Activated T-cell treated with anti-CD3 and anti-CD28 coated beads, Interleukin-2, amount 50 U/mL, for 1 hour (primary cell): ENCODE measurements around the gene HSPA4L.
A peak's percentile ranks its signal among the peaks of the same experiment; 100 is the strongest.

Experiments used
- DNase-seq: peaks from one replicate; pipeline ENCODE4 v3.0.0-alpha.2; 2020

The HSPA4L gene

DNA sequence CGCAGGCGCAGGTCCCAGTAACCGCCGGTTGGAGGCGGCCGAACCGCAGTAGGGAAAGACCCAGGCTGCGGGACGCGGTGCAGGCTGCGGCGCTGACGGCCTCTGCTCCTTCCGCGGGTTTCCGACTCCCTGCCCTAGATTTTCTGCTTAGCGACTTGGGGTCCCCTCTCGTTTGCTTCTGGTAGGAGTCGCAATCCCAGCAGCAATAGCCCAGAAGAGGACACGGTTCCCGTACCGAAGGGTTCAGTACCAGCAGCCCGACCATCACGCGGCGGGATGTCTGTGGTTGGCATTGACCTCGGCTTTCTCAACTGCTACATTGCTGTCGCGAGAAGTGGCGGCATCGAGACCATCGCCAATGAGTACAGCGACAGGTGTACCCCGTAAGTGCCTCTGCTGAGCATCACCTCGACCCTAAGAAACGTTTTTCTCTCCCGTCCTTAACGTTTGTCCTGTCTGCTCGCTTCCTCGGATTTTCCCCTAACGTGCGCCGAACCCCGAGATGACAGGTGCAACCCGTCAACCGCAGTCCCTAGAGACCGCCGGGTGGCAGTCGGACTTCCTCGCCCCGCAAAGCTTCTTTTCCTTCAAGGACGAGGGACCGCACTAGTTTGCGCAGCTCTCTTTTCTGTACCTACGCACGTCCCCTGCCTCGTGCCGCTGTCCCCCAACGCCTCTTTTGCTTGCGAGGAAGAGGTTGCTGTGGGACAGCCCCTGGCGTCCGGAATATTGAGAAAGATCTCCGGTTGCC lies at the start of gene HSPA4L:
Gene HSPA4L (plus strand): TSS at position 48 of the 751 bp plus-strand sequence. CDS start 229 bp downstream, at position 277.
- DNase-seq = peak; percentile 39

DNA sequence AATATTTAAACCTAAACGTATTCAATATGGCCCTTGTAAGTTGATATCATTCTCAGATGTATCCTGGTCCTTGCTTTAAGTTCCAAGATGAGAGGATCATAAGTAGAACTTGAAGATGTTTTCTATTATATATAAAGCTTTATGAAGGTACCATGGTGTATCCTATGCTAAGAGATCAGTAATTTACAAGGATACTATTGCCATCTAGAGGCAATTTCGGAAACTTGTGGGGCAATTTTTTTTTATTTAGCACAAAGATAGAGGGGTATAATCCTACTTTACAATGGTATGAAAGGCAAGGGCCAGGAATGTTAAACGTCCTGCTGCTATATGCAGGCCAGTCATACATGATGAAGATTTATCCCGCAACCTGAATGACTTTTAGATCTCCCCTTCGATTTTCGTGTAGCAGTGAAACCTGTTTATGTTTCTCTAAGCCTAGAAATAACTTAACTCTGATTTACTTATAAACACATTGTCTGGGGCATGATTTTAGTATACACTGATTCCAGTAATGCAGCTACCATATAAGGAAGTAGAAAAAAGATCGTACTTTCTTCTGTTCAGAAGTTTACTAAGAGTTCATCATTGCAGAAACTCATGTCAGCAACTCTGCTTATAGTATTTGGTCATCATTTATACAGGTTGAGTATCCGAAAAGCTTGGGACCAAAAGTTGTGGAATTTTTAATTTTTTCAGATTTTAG lies 49.3 kb upstream of the HSPA4L start:
- DNase-seq = no peak

DNA sequence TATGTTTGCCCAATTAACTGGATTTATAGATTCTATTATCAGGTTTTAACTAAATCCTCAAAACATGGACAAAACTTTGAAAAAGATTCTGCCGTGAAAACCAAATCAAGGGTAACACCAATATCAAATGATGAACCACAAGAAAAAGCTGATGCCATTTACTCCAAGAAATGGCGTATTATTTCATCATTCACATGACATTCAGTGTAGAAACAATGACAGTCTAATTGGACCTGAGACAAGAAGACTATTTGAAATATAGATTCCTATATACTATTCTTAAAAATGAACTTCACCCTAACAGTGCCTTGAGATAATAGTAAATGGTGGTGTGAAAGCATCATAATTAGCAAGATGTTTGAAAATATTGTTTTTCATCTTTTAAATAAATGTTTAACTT lies 47.1 kb upstream of the HSPA4L start:
- no peak for DNase-seq

DNA sequence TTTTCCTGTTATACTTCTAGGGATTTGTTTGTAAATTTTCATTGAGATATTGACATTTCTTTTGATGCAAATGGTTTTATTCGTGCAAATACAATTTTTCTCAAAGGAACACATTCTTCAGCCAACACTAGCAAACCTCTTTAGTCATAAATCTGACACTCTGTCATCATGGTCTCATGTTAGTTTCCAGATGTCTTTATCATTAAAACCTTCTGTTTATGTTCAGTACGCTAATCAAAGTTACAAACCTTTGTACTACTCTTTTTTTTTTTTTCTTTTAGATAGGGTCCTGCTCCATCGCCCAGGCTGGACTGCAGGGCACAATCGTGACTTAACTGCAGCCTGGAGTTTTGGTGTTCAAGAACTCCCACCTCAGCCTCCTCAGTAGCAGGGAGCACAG lies 44.8 kb upstream of the HSPA4L start:
- DNase-seq = no peak

DNA sequence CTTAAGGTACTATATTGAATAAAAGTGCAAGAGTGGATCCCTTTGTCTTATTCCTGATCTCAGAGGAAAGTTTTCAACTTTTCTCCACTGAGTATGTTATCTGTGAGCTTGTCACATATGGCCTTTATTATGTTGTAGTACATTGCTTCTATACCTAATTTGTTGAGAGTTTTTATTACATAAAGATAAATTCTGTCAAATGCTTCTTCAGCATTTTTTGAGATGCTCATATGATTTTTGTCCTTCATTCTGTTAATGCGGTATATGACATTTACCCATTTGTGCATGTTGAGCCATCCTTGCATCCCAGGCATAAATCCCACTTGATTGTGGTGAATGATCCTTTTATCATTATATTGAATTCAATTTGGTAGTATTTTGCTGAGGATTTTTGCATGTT lies 40.9 kb upstream of the HSPA4L start:
- DNase-seq = no peak

DNA sequence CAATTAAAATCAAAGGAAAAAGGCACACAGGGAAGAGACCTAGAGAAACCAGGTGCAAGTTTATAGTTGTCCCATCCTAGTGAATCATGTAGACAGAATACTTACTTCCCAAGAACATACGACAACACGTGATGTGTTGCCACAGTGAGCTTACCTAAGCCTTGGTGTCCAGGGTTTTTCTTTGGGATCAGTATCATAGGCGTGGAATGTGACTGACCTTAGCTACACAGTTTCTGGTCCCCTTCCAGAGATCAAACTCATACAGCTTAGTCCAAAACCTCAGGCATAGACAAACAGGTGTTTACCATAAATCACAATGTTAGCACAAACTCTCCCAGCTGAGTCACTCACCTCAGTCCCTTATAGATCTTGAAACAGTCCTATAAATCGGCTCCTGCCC lies 34.2 kb upstream of the HSPA4L start:
- DNase-seq = no peak

DNA sequence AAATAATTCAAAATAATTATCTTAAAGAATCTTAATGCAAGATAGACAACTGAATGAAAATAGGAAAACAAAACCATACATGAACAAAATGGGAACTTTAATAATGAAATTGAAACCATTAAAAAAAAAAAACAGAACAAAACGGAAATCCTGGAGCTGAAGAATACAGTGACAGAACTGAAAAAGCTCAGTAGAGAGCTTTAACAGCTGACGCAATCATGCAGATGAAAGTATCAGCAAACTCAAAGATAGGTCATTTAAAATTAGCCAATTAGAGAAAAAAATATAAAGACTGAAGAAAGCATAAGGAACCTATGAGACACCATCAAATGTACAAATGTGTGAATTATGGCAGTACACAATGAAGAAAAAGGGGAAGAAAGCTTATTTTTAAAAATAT lies 33.2 kb upstream of the HSPA4L start:
- no peak for DNase-seq

DNA sequence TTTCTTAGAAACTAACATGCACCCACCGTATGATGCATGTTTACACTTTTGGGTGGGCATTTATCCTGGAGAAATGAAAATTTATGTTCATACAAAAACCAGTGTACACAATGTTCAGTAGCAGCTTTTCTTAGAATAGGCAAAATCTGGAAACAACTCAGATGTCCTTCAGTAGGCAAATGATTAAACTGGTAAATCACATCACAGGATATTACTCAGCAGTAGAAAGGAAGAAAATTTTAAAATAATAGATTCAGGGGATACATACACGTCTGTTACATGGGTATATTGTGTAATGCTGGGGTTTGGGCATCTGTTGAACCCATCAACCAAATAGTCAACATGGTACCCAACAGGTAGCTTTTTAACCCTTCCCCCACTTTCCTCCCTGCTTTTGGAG lies 25.2 kb upstream of the HSPA4L start:
- DNase-seq = no peak

DNA sequence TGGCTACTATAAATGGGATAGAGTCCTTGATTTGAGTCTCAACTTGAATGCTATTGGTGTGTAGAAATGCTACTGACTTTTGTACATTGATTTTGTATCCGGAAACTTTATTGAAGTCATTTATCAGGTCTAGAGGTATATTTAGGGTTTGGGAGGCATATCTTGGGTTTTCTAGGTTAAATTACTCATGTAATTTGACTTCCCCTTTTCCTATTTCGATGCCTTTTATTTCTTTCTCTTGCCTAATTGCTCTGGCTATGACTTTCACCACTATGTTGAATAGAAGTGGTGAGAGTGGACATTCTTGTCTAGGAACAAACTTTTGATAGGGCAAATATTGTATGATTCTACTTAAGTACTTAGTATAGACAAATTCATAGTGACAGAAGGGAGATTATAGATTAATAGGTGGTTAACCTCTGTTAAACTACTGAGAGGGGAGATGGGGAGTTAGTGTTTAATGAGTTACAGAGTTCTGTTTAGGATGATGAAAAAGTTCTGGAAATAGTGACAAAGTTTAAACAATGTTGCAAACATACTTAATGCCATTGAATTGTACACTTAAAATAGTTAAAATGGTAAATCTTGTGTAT lies 22.8 kb upstream of the HSPA4L start:
- DNase-seq = no peak

DNA sequence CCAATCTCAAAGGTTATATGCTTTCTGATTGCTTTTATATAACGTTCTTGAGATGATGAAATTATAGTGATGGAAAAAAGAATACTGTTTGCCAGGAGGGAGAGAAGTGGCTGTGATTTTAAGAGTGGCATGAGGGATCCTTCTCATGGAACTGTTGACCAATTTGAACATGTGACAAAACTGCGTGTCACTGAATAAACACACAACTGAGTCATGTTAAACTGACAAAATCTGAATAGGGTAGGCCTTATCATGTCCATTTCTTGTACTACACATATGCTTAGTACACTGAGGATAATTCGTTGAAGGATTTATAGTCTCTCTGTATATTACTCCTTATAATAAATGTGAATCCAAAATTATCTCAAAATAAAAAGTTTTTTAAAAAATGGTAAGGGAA lies 22.2 kb upstream of the HSPA4L start:
- no peak for DNase-seq

DNA sequence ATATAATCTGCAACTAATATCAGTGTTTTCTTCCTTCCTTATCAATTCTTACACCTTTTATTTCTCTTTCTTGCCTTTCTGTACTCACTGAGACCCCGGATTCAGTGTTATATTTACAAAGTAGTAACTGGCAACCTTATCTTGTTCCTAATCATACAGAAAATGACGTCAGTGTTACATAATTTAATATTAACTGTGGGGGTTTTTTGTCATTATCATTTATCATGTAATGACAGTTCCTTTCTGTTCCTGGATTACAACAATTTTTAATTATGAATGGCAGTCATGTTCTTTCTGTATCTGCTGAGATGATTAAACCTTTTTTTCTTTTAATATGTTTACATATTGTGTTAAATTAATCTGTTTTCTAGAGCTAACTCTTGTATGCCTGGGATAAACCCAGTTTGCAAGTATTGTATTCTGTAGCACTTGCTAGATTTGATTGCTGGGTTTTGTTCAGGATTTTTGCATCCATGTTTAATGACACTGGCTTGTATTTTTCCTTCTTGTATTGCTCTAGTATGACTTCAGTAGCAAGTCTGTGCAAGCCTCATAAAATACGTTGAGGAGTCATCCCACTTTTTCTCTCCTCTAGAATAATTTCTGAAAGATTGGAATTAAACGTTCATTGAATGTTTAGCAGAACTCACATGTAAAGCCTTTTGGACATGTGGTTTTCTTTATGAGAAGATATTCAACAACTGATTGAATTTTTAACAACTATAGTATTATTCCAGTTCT lies 10.4 kb upstream of the HSPA4L start:
- DNase-seq = no peak

DNA sequence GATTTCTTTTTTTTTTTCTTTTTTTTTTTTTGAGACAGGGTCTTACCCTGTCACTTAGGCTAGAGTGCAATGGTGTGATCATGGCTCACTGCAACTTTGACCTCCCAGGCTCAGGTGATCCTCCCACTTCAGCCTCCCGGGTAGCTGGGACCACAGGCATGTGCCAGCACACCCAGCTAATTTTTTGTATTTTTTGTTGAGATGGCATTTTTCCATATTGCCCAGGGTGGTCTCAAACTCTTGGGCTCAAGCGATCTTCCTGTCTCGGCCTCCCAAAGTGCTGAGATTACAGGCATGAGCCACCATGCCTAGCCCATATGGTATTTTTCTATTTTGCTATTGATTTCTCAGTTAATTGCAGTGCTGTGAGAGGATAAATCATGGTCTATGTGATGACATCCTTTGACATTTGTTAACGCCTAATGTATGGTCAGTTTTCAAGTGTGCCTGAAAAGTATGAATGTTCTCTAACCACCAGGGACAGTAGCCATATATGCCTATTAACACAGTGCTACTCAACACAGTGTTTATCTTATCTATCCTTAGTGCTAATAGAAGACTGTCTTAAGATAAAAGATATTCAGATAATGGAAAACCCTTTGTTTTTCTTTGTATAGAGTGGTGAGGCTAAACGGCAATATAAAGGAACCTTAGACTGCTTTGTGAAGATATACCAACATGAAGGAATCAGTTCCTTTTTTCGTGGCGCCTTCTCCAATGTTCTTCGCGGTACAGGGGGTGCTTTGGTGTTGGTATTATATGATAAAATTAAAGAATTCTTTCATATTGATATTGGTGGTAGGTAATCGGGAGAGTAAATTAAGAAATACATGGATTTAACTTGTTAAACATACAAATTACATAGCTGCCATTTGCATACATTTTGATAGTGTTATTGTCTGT lies 9.1 kb upstream of the HSPA4L start:
- no peak for DNase-seq

DNA sequence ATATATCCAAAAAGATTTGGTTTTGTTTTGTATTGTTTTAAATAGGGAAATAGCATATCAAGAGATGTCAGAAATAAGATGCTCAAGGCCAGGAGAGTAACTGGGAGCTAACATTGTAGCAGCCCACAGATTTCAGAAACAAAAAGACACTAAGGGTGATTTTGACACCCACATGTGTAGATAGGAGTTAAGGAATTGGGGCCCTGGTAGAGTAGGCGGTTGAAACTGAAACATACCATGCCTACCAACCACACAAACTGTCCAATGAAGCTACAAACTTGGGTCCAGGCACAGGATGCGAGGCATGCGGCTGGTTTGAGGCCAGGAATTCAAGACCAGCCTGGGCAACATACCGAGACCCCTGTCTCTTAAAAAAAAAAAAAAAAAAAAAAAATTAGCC lies 6.3 kb upstream of the HSPA4L start:
- no peak for DNase-seq

DNA sequence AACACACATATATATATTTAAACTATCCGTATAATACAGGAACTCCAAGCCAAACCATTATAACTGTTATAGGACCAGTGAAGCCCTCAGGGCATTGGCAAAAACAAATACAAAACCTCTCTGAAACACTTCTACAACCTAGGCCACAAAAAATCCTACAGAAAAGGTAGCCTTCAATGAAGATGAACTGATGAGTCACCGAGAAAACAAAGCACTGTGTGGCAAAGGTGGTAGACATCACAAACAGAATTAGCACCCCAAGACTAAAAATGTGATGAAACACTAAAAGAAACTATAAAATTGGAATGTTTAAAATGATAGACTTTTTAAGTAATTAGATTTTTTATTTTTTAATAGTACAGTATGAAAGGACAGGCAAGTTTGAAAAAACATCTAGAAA lies 5.5 kb upstream of the HSPA4L start:
- DNase-seq = no peak

DNA sequence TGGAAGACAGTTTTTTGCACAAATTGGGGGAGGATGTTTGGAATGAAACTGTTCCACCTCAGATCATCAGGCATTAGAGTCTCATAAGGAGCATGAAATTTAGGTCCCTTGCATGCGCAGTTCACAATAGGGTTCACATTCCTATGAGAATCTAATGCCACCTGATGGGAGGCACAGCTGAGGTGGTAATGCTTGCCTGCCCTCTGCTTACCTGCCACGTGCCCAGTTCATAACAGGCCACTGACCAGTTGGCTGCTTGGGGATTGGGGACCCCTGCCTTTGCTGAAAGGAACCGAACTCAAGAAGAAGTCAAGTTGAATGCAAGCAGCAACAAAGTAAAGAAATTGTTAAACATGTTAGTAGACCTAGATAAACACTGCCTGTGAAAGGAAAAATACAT lies 4.6 kb upstream of the HSPA4L start:
- no peak for DNase-seq

DNA sequence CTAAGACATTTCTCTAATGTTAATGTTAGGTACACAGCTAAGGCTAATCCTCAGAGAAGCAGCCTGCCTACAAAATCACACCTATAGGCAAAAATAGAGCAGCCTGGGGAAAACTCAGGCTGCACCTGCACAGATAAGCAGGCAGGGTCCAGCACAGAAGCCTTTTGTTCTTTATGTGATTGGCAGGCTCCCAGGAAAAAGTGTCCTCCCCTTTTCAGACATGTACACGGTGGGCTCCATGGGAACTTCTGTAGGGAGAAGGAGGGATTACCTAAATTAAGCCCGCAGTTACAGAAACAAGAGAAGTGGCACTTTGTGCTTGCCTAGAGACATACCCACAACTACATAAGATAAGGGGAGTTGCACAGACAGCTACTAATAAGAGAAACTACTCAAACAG lies 4.0 kb upstream of the HSPA4L start:
- no peak for DNase-seq

DNA sequence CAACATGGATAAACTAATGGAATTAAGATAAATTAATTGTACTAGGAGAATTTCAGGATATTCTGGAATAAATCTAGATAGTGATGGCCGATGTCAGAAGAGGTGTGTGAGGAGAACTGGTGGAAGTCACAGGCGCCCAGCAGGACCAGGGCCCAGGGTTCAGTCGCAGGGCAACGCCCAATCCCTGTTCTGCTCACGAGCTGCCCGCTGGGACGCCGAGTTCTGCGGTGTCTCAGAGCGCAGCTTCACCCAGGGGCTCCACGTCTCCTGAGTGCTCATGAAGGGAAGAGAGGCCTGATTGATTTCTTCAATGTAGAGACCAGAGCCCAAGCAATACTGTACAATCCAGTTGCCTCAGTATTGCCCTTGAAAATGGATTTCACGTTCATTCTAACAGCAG lies 1.5 kb upstream of the HSPA4L start:
- no peak for DNase-seq

DNA sequence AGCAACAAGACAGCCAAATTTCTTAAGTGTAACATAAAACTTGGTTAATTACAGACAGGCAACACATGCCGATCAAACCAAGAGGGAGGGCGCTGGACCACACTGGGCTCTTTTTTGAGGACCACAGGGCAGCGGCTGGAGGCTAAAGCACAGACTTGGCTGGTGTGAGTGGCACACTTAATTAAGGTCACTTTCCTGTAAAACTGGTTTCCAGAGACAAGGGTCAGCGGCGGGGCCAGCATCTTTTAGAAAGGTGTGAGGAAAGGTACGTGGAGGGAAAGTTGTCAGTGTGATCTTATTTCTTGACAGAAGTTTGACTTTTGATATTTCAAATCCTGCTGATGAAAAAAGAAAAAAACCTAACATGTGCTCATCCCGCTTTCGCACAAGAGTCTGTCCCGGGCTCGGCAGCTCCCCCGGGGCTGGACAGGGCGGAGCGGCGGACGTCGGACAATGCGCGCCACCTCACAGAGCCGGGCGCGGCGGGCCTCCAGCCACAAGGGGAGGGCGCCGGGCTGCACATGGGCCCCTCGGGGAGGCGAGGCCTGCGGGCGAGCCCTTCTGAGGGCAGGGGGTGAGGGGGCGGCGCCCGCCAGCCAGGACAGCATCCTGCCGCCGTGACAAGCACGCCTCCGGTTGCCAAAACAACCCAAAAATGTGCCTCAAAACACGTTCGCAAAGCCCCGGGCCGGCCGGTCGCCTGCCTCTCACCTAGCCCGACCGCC lies 660 bp upstream of the HSPA4L start:
- DNase-seq = no peak

DNA sequence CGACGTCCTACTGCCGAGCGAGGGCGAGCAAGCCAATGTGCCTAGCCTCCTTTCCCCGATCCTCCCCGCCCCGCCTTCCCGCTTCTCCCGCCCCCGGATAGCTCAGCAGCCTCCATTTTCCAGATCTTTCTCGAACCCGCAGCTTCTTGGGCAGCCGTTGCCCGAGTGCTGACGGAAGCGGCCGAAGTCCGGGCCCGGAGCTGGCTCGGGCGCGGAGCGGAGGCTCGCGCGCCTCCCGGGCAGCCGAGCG lies 172 bp upstream of the HSPA4L start:
- DNase-seq = no peak

DNA sequence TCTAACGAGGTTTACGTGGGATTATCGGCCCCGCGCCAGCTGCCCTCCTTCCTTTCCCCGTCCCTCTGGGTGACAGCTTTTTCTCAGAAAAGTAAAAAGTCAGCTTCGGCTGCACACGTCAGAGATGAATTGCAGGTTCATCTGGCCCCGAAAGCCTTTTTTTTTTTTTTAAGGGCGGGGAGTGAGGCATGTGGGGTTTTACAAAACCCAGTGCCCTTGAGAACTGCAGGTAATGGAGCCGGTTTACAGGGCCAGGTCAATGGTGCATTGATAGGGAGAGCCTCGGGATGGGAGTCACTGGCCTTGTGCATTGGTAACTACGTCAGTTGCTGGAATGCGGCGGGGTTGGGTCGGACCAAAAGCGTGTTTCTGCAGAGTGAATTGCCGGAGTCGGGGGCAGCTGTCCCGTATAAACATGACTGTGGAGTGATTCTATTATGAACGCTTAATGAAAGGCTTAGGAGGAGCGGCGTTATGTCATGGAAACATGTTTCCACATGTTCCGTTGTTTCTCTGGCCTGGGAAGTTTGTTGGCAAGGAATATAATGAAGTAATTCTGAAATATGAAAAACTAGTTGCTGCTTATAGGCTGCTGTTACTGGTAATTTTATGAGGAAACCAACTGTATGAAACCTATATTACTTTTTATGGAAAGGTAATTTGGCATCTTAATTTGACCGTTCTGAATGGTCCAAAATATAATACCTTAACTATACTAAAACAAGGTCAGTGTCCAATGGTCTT lies 1.1 kb downstream of the HSPA4L start:
- DNase-seq = no peak
